ENCODE measurements around the gene CASZ1. TPM values are rescaled to one million over a fixed set of nuclear protein-coding genes. Genes with fewer than 3 reads are reported as not detected.

CASZ1 gene
- total and polyA plus RNA-seq, 2 experiments from 2014 or later = 3.6 to 6.9 TPM

- Histone ChIP-seq H3K9me2 (replicated peaks; ENCODE audit: insufficient read depth) (no peaks in the 10 kb centered on the region), H3K4me2 (no peak overlapping the region), H3K4me3 (no peak overlapping the region), H3K9me3 (ENCODE audit: low read depth) (no peaks in the 10 kb centered on the region), H3K27me3 (no peaks in the 10 kb centered on the region), H4K20me1 (ENCODE audit: insufficient read depth, poor library complexity, severe bottlenecking) (no peaks in the 10 kb centered on the region), H3K27ac (no peak overlapping the region), H3K36me3 (replicated peaks; ENCODE audit: insufficient read depth, low read depth) (no peaks in the 10 kb centered on the region), H3K4me1 (ENCODE audit: insufficient read depth) (peaks cover 9% of the 10 kb centered on the region), H3K79me2 (no peaks in the 10 kb centered on the region), H2AFZ (no peak overlapping the region)
- no peak for TF ChIP-seq CTCF (IDR thresholded peaks at IDR 0.05; ENCODE audit: poor library complexity)
- TF ChIP-seq EZH2 (IDR thresholded peaks at IDR 0.05; ENCODE audit: borderline replicate concordance) = no peak
- TF ChIP-seq EZH2phosphoT487 (IDR thresholded peaks at IDR 0.05; ENCODE audit: low read depth, severe bottlenecking, unreplicated experiment) = no peak
- no peak for DNase-seq (ENCODE audit: low spot score)
- 82% methylated on average over 17 of the region's 17 CpGs for WGBS (ENCODE audit: low lambda C conversion rate, missing lambda C conversion rate)
Measured at GRCh38 chr1:10818262-10819197, 22.1 kb upstream of the CASZ1 start.

- no peak overlapping the region for H3K4me3 ChIP-seq
- no peak overlapping the region for H3K4me2 ChIP-seq
- no peaks in the 10 kb centered on the region for H3K9me3 ChIP-seq (ENCODE audit: low read depth)
- H3K27me3 ChIP-seq = no peaks in the 10 kb centered on the region
- no peak overlapping the region for H3K27ac ChIP-seq
- H3K4me1 ChIP-seq (ENCODE audit: insufficient read depth) = peaks cover 9% of the 10 kb centered on the region
- H2AFZ ChIP-seq = no peak overlapping the region
- DNase-seq (ENCODE audit: low spot score) = no peak
- H4K20me1 ChIP-seq (ENCODE audit: insufficient read depth, poor library complexity, severe bottlenecking) = no peaks in the 10 kb centered on the region
- H3K36me3 ChIP-seq (replicated peaks; ENCODE audit: insufficient read depth, low read depth) = no peaks in the 10 kb centered on the region
- 88% methylated on average over 13 of the region's 13 CpGs for WGBS (ENCODE audit: low lambda C conversion rate, missing lambda C conversion rate)
- no peaks in the 10 kb centered on the region for H3K79me2 ChIP-seq
- H3K9me2 ChIP-seq (replicated peaks; ENCODE audit: insufficient read depth) = no peaks in the 10 kb centered on the region
- TF ChIP-seq CTCF (IDR thresholded peaks at IDR 0.05; ENCODE audit: poor library complexity) = no peak
- no peak for TF ChIP-seq EZH2 (IDR thresholded peaks at IDR 0.05; ENCODE audit: borderline replicate concordance)
- TF ChIP-seq EZH2phosphoT487 (IDR thresholded peaks at IDR 0.05; ENCODE audit: low read depth, severe bottlenecking, unreplicated experiment) = no peak
Measured at GRCh38 chr1:10816743-10817369, 20.4 kb upstream of the CASZ1 start.

GRCh38 chr1:10816233-10816632 is 19.8 kb upstream of the CASZ1 start:
- Histone ChIP-seq H3K79me2 (no peaks in the 10 kb centered on the region), H3K9me3 (ENCODE audit: low read depth) (no peaks in the 10 kb centered on the region), H3K27ac (no peak overlapping the region), H3K27me3 (no peaks in the 10 kb centered on the region), H3K4me1 (ENCODE audit: insufficient read depth) (peaks cover 9% of the 10 kb centered on the region), H3K4me2 (no peak overlapping the region), H3K36me3 (replicated peaks; ENCODE audit: insufficient read depth, low read depth) (no peaks in the 10 kb centered on the region), H4K20me1 (ENCODE audit: insufficient read depth, poor library complexity, severe bottlenecking) (no peaks in the 10 kb centered on the region), H3K9me2 (replicated peaks; ENCODE audit: insufficient read depth) (no peaks in the 10 kb centered on the region), H3K4me3 (no peak overlapping the region), H2AFZ (no peak overlapping the region)
- TF ChIP-seq EZH2 (IDR thresholded peaks at IDR 0.05; ENCODE audit: borderline replicate concordance) (no peak), EZH2phosphoT487 (IDR thresholded peaks at IDR 0.05; ENCODE audit: low read depth, severe bottlenecking, unreplicated experiment) (no peak), CTCF (IDR thresholded peaks at IDR 0.05; ENCODE audit: poor library complexity) (no peak)
- DNase-seq (ENCODE audit: low spot score) = no peak
- WGBS (ENCODE audit: low lambda C conversion rate, missing lambda C conversion rate) = 89% methylated on average over 7 of the region's 7 CpGs

All from hepatocyte (in vitro differentiated cells).